ENCODE measurements around the gene ITGA6.

Gene ITGA6

GRCh38 chr2:172438741-172439508 lies 11.5 kb downstream of the ITGA6 start:
- FAIRE-seq (peak; percentile 9), DNase-seq (ENCODE audit: insufficient read length, low spot score) (peak; percentile 49)

GRCh38 chr2:172439509-172439860 lies 12.1 kb downstream of the ITGA6 start:
- peak; percentile 4 for FAIRE-seq
- no peak for DNase-seq (ENCODE audit: insufficient read length, low spot score)

- FAIRE-seq = no peak
Measured at GRCh38 chr2:172439911-172440310, 12.5 kb downstream of the ITGA6 start.

GRCh38 chr2:172440795-172441194 lies 13.4 kb downstream of the ITGA6 start:
- DNase-seq (ENCODE audit: insufficient read length, low spot score) (no peak), FAIRE-seq (no peak)

More at GRCh38 chr2:172439911-172440310, 12.5 kb downstream of the ITGA6 start:
- DNase-seq (ENCODE audit: insufficient read length, low spot score) = no peak

- FAIRE-seq (peak; percentile 48), DNase-seq (ENCODE audit: insufficient read length, low spot score) (peak; percentile 80)
Measured at GRCh38 chr2:172442072-172442895, 14.9 kb downstream of the ITGA6 start.

GRCh38 chr2:172445851-172446250 lies 18.5 kb downstream of the ITGA6 start:
- FAIRE-seq (no peak), DNase-seq (ENCODE audit: insufficient read length, low spot score) (no peak)

GRCh38 chr2:172446474-172447063 lies 19.2 kb downstream of the ITGA6 start:
- DNase-seq (ENCODE audit: insufficient read length, low spot score) (no peak), FAIRE-seq (no peak)

GRCh38 chr2:172447811-172448493 lies 20.6 kb downstream of the ITGA6 start:
- FAIRE-seq = no peak
- no peak for DNase-seq (ENCODE audit: insufficient read length, low spot score)

- FAIRE-seq = no peak
- DNase-seq (ENCODE audit: insufficient read length, low spot score) = no peak
Measured at GRCh38 chr2:172448544-172449267, 21.3 kb downstream of the ITGA6 start.

GRCh38 chr2:172449911-172450550 lies 22.6 kb downstream of the ITGA6 start:
- DNase-seq (ENCODE audit: insufficient read length, low spot score) (no peak), FAIRE-seq (no peak)

- DNase-seq (ENCODE audit: insufficient read length, low spot score) = no peak
- no peak for FAIRE-seq
Measured at GRCh38 chr2:172451923-172452322, 24.5 kb downstream of the ITGA6 start.

- FAIRE-seq (no peak), DNase-seq (ENCODE audit: insufficient read length, low spot score) (no peak)
Measured at GRCh38 chr2:172452845-172453244, 25.5 kb downstream of the ITGA6 start.

GRCh38 chr2:172454404-172455120 lies 27.2 kb downstream of the ITGA6 start:
- no peak for FAIRE-seq

GRCh38 chr2:172455121-172455515 lies 27.7 kb downstream of the ITGA6 start:
- DNase-seq (ENCODE audit: insufficient read length, low spot score) (no peak), FAIRE-seq (no peak)

More at GRCh38 chr2:172454404-172455120, 27.2 kb downstream of the ITGA6 start:
- DNase-seq (ENCODE audit: insufficient read length, low spot score) = no peak

GRCh38 chr2:172456002-172456401 lies 28.6 kb downstream of the ITGA6 start:
- no peak for FAIRE-seq
- DNase-seq (ENCODE audit: insufficient read length, low spot score) = no peak

- FAIRE-seq (no peak), DNase-seq (ENCODE audit: insufficient read length, low spot score) (no peak)
Measured at GRCh38 chr2:172457536-172457935, 30.1 kb downstream of the ITGA6 start.

GRCh38 chr2:172458561-172459124 lies 31.3 kb downstream of the ITGA6 start:
- no peak for DNase-seq (ENCODE audit: insufficient read length, low spot score)
- FAIRE-seq = no peak

GRCh38 chr2:172460780-172461201 lies 33.4 kb downstream of the ITGA6 start:
- no peak for DNase-seq (ENCODE audit: insufficient read length, low spot score)
- FAIRE-seq = no peak
